VCaP (cell line): ENCODE measurements around the gene FHOD3.

ENCODE experiments used
- H3K27ac ChIP-seq: fragments of 450-650 bp; 2 replicates; pipeline ENCODE4 v1.5.1; 2017
- CTCF ChIP-seq: fragments of 450-650 bp; conservative IDR thresholded peaks from 2 replicates; pipeline ENCODE4 v1.5.1; 2017; ENCODE audit warnings: mild to moderate bottlenecking, moderate library complexity

FHOD3 gene

GRCh38 chr18:36311026-36311570 lies 13.6 kb downstream of the FHOD3 start:
- TF ChIP-seq CTCF = no peak
- H3K27ac ChIP-seq = no peak overlapping the region

DNA sequence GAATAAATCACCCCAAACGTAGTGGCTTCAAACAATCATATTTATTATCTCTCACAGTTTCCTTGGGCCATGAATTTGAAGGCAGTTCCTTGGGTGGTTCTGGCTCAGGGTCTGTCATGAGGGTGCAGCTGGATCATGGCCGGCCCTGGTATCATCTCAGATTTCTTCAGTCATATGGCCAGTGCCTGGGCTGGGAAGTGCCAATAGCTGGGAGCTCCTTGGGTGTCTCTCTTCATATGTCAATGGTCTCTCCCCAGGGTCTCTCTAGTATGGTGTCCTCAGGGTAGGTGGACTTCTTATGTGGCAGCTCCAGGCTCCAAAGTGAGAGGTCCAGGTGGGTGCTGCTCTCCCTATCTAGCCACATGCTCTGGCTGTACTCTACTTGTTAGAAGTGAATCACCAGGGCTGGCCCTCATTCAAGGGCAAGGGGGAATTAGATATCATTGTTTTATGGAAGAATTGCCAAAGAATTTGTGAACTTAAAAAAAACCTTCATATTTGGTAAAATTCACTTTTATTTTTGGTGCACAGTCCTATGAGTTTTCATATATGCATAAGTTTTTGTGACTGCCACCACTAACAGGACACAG lies 15.4 kb downstream of the FHOD3 start:
- peak overlapping the region; percentile 71; the same call in 1 of the 2 replicates for H3K27ac ChIP-seq
- no peak for TF ChIP-seq CTCF

DNA sequence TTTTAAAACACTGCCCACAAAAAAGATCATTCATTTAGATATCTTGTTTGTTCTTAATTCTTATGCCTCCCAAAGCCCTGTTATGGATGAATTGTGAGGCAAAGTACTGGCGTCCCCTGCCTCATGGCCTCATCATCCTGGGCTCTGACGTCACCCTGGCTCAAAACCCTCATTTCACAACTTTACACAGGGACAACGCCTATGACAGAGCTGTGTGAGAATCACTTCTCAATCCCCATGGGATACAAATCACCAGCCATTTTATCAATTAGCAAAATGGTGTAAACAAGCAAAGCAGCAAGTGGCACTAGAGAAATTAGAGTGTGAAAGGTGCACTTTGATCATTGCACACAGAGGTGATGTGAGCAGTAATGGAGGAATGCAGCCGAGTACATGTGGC lies 16.6 kb downstream of the FHOD3 start:
- no peak for TF ChIP-seq CTCF
- peak overlapping the region; percentile 71 for H3K27ac ChIP-seq

- no peak for TF ChIP-seq CTCF
- peak overlapping the region; percentile 71 for H3K27ac ChIP-seq
Observed at GRCh38 chr18:36314754-36315153, 17.2 kb downstream of the FHOD3 start.

DNA sequence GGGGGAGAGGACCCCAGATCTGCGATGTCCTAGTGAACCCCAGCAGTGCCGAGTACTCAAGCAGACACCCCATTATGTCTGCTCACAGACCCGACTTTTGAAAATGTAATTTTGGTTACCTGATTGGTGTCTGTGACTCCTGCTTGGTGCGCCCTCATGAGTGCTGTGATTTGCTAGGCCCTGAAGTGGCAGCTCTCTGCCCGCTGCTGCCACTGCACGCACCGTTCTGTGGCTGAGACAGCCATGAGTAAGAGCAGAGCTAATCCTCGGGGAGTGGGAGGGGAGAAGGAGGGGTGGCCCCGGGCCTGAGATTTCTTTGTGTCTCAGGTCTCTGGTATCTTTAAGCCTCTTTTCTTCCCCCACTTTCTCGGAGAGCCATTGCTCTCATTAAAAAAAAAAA lies 18.2 kb downstream of the FHOD3 start:
- no peak for TF ChIP-seq CTCF
- peak overlapping the region; percentile 71 for H3K27ac ChIP-seq

DNA sequence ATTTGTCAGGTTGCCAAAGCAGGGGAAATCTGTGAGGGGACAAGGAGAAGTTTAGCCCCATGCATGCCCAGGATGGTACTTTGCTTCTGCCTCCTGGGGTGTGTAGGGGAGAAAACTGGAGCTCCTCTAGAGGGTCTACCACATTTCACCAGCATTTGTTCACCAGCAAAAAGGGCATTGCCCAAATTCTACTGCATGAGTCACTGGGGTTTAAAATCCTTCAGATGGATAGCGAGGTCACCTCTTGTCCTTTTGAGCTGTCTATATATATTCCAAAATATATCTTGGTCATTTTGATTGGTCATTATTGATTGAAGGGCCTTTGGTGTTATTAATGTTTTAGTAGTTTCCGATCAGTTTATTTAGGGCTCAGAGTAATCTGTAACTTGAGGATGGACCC lies 18.7 kb downstream of the FHOD3 start:
- H3K27ac ChIP-seq = peak overlapping the region; percentile 71; the same call in 1 of the 2 replicates
- TF ChIP-seq CTCF = no peak

DNA sequence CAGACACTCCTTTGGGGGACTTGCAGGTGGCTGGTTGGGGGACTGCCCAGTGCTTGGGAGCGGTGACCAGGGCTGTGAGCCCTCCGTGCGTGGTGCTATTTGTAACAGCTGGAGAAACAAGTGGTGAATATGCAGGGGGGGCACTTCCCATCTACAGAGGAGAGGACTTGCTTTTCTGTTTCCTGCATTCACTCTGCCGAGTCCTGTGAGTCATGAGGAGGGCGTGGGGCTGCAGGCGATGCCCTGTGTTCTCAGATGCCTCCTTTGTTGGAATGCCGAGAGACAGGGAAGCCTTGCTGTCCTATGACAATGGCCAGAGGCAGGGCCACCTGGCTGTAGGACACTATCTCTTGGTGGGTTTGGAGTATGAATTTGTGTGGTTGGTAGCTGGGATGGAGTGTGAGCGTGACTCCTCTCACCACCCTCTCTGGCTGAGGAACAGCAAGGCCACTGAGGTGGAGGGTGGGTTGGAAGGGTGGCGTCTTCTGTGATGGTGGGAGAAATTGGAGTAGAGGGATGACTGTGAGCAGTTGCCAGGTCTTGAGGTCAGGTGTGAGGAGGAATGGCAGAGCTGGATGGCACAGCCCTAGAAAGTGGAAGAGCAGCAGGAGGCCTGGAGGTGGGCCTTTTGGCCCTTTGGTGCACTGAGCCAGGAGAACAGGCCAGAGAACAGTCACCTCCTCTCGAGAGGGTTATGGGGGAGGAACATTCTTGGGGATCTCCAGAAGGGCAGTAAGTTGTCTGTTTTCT lies 24.3 kb downstream of the FHOD3 start:
- no peak for TF ChIP-seq CTCF
- H3K27ac ChIP-seq = no peak overlapping the region
